GM19463 (cell line): ENCODE measurements around the gene SLC41A2.
"Not testable (repeated sequence)": the region's sequence is repeated elsewhere in the genome, so short reads cannot be mapped to it uniquely, and the experiment has no call there.

ENCODE experiments used
- ATAC-seq: cut with Tn5 transposase; IDR thresholded peaks from one replicate; pipeline ENCODE4 v1.9.1; 2021; ENCODE audit warnings: mild to moderate bottlenecking, moderate library complexity; ENCODE audit not compliant: unreplicated experiment

The SLC41A2 gene, protein sequence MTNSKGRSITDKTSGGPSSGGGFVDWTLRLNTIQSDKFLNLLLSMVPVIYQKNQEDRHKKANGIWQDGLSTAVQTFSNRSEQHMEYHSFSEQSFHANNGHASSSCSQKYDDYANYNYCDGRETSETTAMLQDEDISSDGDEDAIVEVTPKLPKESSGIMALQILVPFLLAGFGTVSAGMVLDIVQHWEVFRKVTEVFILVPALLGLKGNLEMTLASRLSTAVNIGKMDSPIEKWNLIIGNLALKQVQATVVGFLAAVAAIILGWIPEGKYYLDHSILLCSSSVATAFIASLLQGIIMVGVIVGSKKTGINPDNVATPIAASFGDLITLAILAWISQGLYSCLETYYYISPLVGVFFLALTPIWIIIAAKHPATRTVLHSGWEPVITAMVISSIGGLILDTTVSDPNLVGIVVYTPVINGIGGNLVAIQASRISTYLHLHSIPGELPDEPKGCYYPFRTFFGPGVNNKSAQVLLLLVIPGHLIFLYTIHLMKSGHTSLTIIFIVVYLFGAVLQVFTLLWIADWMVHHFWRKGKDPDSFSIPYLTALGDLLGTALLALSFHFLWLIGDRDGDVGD

GRCh38 chr12:104958001-104958804 lies at the start of gene SLC41A2:
Gene SLC41A2, minus strand, starts transcription at chr12:104958290. Its CDS starts 29,763 bp downstream, at chr12:104928527.
- peak; percentile 73 for ATAC-seq

DNA sequence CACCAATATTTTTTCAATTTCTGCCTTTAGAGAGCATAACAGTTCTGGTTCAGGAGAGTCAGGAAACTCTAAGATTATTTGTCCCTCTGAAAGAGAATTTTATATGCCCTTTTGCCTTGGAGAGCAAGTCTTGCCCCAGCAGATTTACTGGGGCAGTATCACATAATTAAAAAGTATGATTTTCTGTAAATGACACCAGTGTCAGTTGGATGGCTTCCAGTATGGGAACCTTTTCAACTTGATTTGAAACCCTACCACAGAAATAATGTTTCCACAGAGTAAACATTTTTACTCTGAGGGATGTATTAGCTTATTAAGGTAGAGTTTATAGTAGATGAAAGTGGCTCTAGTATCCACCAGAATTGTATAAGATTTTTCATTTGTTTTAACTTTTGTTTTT lies 43.4 kb upstream of the SLC41A2 start:
- ATAC-seq: no peak

GRCh38 chr12:104999347-104999685 lies 41.2 kb upstream of the SLC41A2 start:
- no peak for ATAC-seq

GRCh38 chr12:104998423-104999346 lies 40.6 kb upstream of the SLC41A2 start:
- no peak for ATAC-seq

DNA sequence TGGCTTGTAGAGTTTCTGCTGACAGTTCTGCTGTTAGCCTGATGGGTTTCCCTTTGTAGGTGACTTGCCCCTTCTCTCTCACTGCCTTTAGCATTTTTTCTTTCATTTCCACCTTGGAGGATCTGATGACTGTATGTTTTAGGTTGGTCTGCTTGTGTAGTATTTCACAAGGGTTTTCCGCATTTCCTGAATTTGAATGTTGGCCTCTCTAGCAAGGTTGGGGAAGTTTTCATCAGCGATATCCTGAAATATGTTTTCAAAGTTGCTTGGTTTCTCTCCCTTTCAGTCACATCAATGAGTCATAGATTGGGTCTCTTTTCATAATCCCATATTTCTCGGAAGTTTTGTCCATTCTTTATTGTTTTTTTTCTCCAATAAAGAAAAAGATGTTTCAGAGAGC lies 39.5 kb upstream of the SLC41A2 start:
- ATAC-seq: no peak

GRCh38 chr12:104994336-104994735 lies 36.2 kb upstream of the SLC41A2 start:
- no peak for ATAC-seq

GRCh38 chr12:104991565-104992128 lies 33.6 kb upstream of the SLC41A2 start:
- ATAC-seq: no peak

GRCh38 chr12:104990950-104991349 lies 32.9 kb upstream of the SLC41A2 start:
- ATAC-seq: no peak

DNA sequence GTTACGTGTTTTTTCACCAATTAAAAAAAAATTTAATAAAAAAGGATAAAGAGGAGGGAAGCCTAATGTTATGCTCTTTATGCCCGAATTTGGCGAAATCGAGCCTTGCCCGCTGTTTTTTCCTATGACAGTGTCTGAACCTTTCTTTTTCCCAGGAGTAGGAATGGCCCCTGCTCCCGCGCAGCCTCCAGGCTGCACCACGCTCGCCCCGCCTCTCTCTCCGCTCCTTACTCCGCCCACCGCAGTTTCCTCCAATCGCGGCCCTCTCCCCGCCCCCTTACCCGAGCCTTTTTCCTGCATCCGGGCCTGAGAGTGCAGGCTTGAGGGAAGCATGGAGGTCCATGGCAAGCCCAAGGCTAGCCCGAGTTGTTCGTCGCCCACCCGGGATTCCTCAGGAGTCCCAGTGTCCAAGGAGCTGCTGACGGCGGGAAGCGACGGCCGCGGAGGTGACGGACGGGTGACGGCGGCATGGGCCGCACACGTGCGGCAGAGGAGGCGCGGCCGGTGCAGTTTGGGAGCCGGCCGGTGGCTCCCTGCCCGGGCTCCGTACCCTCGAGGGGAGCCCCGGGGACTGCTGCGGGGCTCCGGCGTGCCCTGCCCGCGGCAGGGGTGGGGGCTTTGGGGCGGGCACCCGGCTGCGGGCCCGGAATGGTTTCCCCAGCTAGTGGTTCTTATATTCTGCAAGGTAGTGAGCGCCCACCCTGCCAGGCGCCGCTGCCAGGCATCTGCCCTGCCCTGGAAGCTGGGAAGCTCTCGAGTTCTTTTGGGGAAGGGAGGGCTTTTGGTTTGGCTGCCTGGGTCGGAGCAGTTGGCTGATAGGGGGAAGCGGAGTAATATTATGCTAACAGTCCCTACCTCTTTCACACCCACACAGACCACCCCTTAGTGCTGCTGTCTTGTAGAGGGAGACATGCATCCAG lies 28.2 kb upstream of the SLC41A2 start, which contains the start of gene NOPCHAP1:
Gene NOPCHAP1, plus strand, starts transcription at position 295 of the 920 bp plus-strand sequence. Its CDS starts 37 bp downstream, at position 332.
- ATAC-seq: peak; percentile 98

DNA sequence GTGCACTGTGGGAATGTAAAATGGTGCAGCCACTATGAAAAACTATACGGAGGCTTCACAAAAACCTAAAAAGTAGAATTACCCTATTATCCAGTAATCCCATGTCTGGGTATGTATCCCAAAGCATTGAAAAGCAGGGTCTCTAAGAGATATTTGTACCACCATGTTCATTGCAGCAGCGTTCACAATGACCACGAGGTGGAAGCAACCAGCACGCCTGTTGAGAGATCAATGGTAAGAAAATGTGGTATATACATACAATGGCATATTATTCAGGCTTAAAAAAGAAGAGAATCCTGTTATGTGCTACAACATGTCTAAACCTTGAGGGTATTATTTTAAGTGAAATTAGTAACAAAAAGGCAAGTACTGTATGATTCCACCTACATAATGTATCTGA lies 27.1 kb upstream of the SLC41A2 start:
- ATAC-seq: no peak

DNA sequence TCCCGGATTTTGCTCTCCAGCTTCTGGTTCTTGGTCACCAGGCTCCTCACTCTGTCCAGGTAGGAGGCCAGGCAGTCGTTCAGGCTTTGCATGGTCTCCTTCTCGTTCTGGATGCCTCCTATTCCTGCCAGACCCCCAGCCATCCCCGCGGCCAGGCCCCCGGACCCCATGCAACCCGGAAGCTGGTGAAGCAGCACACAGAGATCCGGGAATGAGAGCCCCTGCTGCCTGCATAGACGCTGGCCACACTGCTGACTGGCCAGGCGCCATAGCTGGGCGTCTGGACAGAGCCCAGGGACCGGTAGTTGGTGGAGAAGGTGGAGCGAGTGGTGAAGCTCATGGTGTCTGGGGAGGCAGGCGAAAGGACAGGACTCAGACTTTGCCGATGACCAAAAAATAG lies 19.6 kb upstream of the SLC41A2 start:
- not testable (repeated sequence) for ATAC-seq

DNA sequence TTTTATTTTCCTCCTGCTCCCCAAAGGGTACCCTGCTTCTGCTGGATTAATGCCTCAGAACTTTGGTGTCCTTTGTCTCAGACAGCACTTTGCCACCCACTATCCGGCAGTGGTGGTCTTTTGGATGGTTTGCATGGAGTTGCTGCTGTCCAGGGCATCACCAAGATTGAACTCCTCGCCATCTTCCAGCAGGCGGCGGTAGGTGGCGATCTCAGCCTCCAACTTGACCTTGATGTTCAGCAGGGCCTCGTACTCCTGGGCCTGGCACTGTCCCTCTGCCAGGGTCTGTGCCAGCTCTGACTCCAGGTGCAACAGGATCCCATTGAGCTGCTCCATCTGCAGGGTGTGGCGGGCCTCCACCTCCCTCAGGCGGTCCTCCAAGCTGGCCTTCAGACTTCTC lies 18.6 kb upstream of the SLC41A2 start:
- ATAC-seq: no peak

- no peak for ATAC-seq
Measured at GRCh38 chr12:104975587-104976343, 17.7 kb upstream of the SLC41A2 start.

DNA sequence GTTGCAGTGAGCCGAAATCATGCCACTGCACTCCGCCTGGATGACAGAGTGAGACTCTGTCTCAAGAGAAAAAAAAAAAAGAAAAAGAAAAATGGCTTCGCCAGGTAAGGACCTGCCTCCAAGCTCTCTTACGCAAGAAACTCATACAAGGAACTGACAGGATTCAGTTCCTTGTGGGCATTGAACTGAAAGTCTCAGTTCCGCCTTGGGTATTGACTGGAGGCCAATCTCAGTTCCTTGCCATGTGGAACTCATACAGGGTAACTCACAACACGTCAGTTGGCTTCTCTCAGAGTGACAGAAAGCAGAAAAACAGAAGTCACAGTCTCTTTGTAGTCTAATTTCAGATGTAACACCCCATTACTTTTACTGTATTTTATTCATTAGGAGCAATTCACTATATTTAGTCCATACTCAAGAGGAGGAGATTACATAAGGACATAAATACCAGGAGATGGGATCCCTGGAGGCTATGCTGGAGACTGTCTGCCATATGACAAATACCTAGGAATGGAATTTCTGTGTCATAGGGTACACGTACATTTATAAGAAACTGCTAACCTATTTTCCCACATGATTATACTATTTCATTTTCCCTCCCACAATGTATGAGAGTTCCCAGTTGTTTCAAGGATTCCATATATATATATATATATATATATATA lies 16.7 kb upstream of the SLC41A2 start:
- ATAC-seq: peak; percentile 99

DNA sequence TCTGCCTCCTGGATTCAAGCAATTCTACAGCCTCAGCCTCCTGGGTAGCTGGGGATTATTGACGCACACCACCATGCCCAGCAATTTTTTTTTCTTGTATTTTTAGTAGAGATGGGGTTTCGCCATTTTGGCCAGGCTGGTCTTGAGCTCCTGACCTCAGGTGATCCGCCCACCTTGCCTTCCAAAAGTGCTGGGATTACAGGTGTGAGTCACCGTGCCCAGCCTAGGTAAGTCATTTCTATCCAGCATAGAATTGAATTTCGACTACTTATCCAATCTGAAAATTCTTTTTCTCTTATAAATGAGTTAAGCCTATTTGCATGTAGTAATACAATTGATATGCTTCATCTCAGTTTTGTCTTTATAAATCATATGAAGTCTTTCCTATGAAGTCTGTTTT lies 15.2 kb upstream of the SLC41A2 start:
- no peak for ATAC-seq

DNA sequence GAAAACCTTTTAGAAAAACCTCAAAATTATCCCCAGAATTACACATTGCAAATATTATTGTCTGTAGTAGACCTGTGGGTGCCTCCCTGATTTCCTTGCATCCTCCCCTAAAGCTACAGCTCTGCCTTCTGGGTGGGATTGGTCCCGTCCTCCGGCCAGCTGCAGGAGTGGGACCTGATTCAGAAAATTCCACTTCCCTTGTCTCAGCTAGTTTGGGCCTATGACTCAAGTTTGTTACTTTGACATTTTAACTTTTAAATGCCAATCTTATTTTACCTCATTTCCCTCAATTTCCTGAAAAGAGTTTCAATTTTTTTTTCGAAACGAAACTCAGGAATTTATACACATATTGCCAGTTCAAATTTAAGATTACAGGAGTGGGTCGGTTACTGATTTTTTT lies 13.2 kb upstream of the SLC41A2 start:
- no peak for ATAC-seq

DNA sequence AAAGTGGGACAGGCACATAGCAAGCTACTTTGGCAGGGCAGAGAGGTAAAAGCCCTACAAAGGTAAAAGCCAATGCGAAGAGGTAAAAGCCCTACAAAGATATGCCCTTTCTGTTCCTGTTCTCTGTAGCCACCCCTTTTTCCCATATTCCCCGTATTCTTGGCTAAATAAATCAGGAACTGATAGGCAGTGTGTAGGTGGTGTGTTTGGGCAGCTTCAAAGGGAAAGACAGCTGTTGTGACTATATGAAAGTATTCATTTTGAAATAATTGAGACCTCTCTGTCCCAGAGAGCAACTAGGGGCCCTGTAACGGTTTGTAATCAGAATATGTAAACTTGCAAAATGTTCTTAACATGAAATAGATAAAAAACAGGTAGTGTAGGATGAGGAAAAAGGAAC lies 11.3 kb upstream of the SLC41A2 start:
- no peak for ATAC-seq

DNA sequence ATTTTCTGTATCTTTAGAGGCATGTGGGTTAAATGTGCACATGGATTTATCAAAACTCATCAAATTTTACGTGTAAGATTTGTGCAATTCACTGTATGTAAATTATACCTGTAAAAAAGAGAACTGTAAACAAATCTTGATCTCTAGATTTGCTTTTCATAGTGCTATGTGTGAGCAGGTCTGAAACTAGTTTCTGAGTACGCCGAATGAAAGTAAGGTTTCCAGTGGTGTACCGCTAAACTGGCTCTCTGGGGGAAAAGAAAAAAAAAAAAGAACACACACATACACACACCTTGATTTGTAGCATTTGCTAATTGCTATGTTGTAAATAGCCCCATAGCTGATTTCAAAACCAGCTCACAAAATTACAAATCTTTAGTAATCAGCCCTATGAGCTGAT lies 8.6 kb upstream of the SLC41A2 start:
- peak; percentile 76 for ATAC-seq
